Measurements from ENCODE around the gene COPG2.

DNA sequence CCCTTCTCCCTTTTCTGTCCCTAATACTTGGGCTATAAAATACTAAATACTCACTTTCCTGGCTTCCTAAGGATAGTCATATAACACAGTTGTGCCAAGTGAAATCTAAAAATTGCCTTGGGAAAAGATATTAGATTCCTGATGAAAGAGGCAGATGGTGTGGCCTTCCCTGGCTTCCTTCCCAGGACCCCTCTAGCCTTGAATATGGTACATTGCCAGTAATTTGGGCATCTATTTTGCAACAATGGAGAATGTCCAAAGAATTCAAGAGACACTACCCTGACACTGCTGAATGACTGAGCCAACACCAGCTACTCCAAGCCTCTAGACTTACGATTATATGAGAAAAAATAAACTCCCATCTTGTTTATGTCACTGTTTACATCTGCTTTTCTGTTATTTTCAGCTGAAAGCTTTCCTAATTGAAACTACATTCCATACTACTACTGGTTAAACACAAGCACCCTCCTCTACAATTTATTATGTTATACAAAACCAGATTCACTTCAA, 17.9 kb downstream of the COPG2 start:
- TF ChIP-seq, protein P1, sequence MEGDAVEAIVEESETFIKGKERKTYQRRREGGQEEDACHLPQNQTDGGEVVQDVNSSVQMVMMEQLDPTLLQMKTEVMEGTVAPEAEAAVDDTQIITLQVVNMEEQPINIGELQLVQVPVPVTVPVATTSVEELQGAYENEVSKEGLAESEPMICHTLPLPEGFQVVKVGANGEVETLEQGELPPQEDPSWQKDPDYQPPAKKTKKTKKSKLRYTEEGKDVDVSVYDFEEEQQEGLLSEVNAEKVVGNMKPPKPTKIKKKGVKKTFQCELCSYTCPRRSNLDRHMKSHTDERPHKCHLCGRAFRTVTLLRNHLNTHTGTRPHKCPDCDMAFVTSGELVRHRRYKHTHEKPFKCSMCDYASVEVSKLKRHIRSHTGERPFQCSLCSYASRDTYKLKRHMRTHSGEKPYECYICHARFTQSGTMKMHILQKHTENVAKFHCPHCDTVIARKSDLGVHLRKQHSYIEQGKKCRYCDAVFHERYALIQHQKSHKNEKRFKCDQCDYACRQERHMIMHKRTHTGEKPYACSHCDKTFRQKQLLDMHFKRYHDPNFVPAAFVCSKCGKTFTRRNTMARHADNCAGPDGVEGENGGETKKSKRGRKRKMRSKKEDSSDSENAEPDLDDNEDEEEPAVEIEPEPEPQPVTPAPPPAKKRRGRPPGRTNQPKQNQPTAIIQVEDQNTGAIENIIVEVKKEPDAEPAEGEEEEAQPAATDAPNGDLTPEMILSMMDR (IDR thresholded peaks at IDR 0.05; ENCODE audit: low read length) = no peak
- TF ChIP-seq EZH2 (IDR thresholded peaks at IDR 0.05; ENCODE audit: borderline replicate concordance, low read length) = no peak

Data from OCI-LY1 (cell line).